ENCODE results near the gene TBX5.

DNA sequence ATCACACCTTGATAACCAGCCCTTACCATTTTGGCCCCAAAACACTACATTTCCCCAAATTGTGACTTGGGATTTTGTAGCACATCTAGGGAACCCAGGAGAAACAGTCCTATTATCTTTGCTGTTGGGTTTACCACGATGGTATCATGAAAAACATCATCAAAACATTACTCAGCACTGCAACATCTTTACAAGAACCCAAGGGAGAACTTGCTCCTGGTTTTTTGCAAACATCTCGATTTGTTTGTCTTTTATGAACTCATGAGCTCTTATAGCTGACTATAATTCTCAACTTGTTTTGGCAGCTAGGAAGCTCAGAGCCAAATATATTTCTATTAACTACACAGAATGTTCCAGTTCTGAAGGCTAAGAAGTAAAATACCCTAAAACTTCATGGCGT, 65.7 kb downstream of the TBX5 start:
- TF ChIP-seq, protein P1, sequence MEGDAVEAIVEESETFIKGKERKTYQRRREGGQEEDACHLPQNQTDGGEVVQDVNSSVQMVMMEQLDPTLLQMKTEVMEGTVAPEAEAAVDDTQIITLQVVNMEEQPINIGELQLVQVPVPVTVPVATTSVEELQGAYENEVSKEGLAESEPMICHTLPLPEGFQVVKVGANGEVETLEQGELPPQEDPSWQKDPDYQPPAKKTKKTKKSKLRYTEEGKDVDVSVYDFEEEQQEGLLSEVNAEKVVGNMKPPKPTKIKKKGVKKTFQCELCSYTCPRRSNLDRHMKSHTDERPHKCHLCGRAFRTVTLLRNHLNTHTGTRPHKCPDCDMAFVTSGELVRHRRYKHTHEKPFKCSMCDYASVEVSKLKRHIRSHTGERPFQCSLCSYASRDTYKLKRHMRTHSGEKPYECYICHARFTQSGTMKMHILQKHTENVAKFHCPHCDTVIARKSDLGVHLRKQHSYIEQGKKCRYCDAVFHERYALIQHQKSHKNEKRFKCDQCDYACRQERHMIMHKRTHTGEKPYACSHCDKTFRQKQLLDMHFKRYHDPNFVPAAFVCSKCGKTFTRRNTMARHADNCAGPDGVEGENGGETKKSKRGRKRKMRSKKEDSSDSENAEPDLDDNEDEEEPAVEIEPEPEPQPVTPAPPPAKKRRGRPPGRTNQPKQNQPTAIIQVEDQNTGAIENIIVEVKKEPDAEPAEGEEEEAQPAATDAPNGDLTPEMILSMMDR (IDR thresholded peaks at IDR 0.05; ENCODE audit: borderline replicate concordance, extremely low read depth, low read length, poor library complexity, severe bottlenecking): no peak
- no peak for TF ChIP-seq EZH2 (IDR thresholded peaks at IDR 0.05; ENCODE audit: borderline replicate concordance, low read depth, low read length, severe bottlenecking)
